DOHH2 (cell line): Measurements from ENCODE around the gene CITED4.

Experiments
- CTCF ChIP-seq: fragments of 200-600 bp; sonication (generic); IDR thresholded peaks from one replicate; pipeline ENCODE4 v1.5.1; 2014; ENCODE audit warnings: antibody characterized with exemption, mild to moderate bottlenecking, low read depth, low read length; ENCODE audit not compliant: poor library complexity, severe bottlenecking
- EZH2phosphoT487 ChIP-seq: fragments of 200-600 bp; sonication (generic); IDR thresholded peaks from 2 replicates; pipeline ENCODE4 v1.6.1; 2017; ENCODE audit warnings: borderline replicate concordance, mild to moderate bottlenecking, antibody characterized with exemption, low read length, moderate library complexity, mixed read lengths

DNA sequence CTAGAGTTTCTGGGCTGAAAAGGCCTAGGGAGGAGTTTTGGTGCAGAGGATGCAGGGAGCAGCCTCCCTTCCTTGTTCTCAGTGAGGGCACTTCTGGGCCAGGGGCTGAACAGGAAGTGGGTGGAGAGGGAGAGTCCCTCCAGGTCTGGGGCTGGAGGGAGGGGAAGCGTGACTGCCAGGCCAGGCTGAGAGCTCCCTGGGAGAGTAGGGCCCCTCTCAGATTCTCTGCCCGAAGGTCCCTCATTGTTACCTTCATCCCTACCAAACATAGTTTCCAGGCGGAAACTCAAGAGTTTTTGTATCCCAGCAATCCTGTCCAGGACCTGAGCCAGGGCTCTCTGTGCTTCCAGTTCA lies 36.8 kb downstream of the CITED4 start:
- no peak for TF ChIP-seq CTCF
- TF ChIP-seq EZH2phosphoT487 = no peak
